CD4-positive, alpha-beta T cell (primary cell): ENCODE data around the gene SIX2. TPM values are rescaled to one million over a fixed set of nuclear protein-coding genes. Genes with fewer than 3 reads are reported as not detected.

ENCODE experiments used
- ATAC-seq: fragments of 200-7000 bp; cut with Tn5 transposase; one replicate; pipeline ENCODE4 v1.10.0; 2022; ENCODE audit warnings: mild to moderate bottlenecking; ENCODE audit not compliant: poor library complexity
- CTCF ChIA-PET: fragments of 350-600 bp; sonication (Branson Sonifier 250); formaldehyde crosslinking; loops from one replicate; lab custom pipeline; 2021; ENCODE audit warnings: antibody characterized with exemption, inconsistent platforms; lab: Charles Lee
- POLR2A ChIA-PET: fragments of 350-600 bp; sonication (Branson Sonifier 250); formaldehyde crosslinking; loops from one replicate; lab custom pipeline; 2021; ENCODE audit warnings: antibody characterized with exemption, inconsistent platforms; lab: Charles Lee
- DNase-seq, 14 experiments: peaks; one replicate each; pipeline ENCODE4 v3.0.0-alpha.2; 2013 to 2020; ENCODE audit warnings: mixed read lengths in 2 of 14
- H3K27ac ChIP-seq, 2 donors: one replicate each; pipeline versions ENCODE4 v1.5.1 to v1.7.0; 2013; ENCODE audit warnings: low read length in 2 of 2, low read depth in 1 of 2, mild to moderate bottlenecking in 1 of 2
- H3K27me3 ChIP-seq, 2 experiments: 1 replicate in 1 of 2; 2 replicates in 1 of 2; pipeline versions ENCODE4 v1.6.1 to v1.7.0; 2013; ENCODE audit warnings: low read length in 2 of 2, control low read depth in 1 of 2, mild to moderate bottlenecking in 1 of 2, moderate library complexity in 1 of 2; ENCODE audit not compliant: insufficient read depth in 2 of 2, control insufficient read depth in 1 of 2
- H3K36me3 ChIP-seq: one replicate; pipeline ENCODE4 v1.6.1; 2013; ENCODE audit warnings: low read length, control low read depth; ENCODE audit not compliant: insufficient read depth
- H3K4me1 ChIP-seq: one replicate; pipeline ENCODE4 v1.6.1; 2013; ENCODE audit warnings: low read length, control low read depth; ENCODE audit not compliant: insufficient read depth
- H3K4me3 ChIP-seq: one replicate; pipeline ENCODE4 v1.5.1; 2013; ENCODE audit warnings: mild to moderate bottlenecking, low read length, moderate library complexity
- H3K9me3 ChIP-seq, 2 experiments: 1 replicate in 1 of 2; 2 replicates in 1 of 2; pipeline versions ENCODE4 v1.6.1 to v1.7.0; 2013; ENCODE audit warnings: low read length in 2 of 2, mild to moderate bottlenecking in 2 of 2, control low read depth in 1 of 2, moderate library complexity in 1 of 2; ENCODE audit not compliant: control insufficient read depth in 1 of 2, insufficient read depth in 1 of 2
- H3K27ac Mint-ChIP-seq: one replicate; pipeline ENCODE4 v1.8.0; 2020; ENCODE audit warnings: mixed read lengths
- H3K27me3 Mint-ChIP-seq: one replicate; pipeline ENCODE4 v1.8.0; 2021; ENCODE audit warnings: mixed read lengths
- H3K36me3 Mint-ChIP-seq: one replicate; pipeline ENCODE4 v1.8.0; 2021; ENCODE audit warnings: low read depth, mixed read lengths
- H3K4me1 Mint-ChIP-seq: one replicate; pipeline ENCODE4 v1.8.0; 2021; ENCODE audit warnings: low read depth, mixed read lengths
- H3K4me3 Mint-ChIP-seq: one replicate; pipeline ENCODE4 v1.8.0; 2020; ENCODE audit warnings: mild to moderate bottlenecking, mixed read lengths
- H3K9me3 Mint-ChIP-seq: one replicate; pipeline ENCODE4 v1.8.0; 2020; ENCODE audit warnings: mixed read lengths
- CTCF ChIP-seq: fragments of 200-600 bp; IDR thresholded peaks from one replicate; pipeline ENCODE4 v1.8.0; 2022; ENCODE audit warnings: antibody characterized with exemption, mild to moderate bottlenecking
- intact Hi-C, 2 experiments: fragments of 100-400 bp; cut with DNase I in 1 of 2; cut with micrococcal nuclease in 1 of 2; formaldehyde crosslinking; loops; one replicate each; pipeline versions ENCODE4 v1.15.1 to v1.9.0; 2023 to 2025; cut with DNase I, micrococcal nuclease
- total RNA-seq, 174 experiments: library from RNA in 2 of 174; stranded (reverse) in 2 of 174; gene quantifications; one replicate each; pipeline ENCODE4 v1.2.3 and lab custom pipeline; 2021 to 2026

SIX2 gene
- total RNA-seq, 2 experiments from 2014 or later, result not detected

- no peak overlapping the region for H3K27ac Mint-ChIP-seq
- peak overlapping the region; percentile 31 for H3K4me3 ChIP-seq
These were observed 739 bp downstream of the SIX2 start for GRCh38 chr2:45008296-45009129.

GRCh38 chr2:45007961-45008295 is 1.3 kb downstream of the SIX2 start:
- intact Hi-C loops, result no loop called here
- DNase-seq, result no peak
- ChIA-PET POLR2A (no interaction called here), CTCF (no interaction called here)
- Histone ChIP-seq H3K4me3 (no peak overlapping the region), H3K27ac (no peak overlapping the region), H3K27me3 (peaks cover 85 to 94% of the 10 kb centered on the region in 2 experiments), H3K4me1 (peaks cover 34% of the 10 kb centered on the region), H3K36me3 (no peaks in the 10 kb centered on the region), H3K9me3 (peaks cover 0 to 39% of the 10 kb centered on the region in 2 experiments)
- peak overlapping the region; percentile 60 for H3K4me3 Mint-ChIP-seq
- H3K27ac Mint-ChIP-seq, result no peak overlapping the region
- no peak for TF ChIP-seq CTCF
- peaks cover 80% of the 10 kb centered on the region for H3K27me3 Mint-ChIP-seq
- H3K36me3 Mint-ChIP-seq, result no peaks in the 10 kb centered on the region
- peaks cover 31% of the 10 kb centered on the region for H3K4me1 Mint-ChIP-seq
- H3K9me3 Mint-ChIP-seq, result no peaks in the 10 kb centered on the region
- no peak for ATAC-seq

More at GRCh38 chr2:45008296-45009129, 739 bp downstream of the SIX2 start:
- ChIA-PET POLR2A (no interaction called here), CTCF (no interaction called here)
- Mint-ChIP-seq H3K36me3 (no peaks in the 10 kb centered on the region), H3K27me3 (peaks cover 75% of the 10 kb centered on the region), H3K4me3 (peak overlapping the region; percentile 60), H3K4me1 (peaks cover 25% of the 10 kb centered on the region), H3K9me3 (no peaks in the 10 kb centered on the region)
- no peak for TF ChIP-seq CTCF
- Histone ChIP-seq H3K4me1 (peaks cover 38% of the 10 kb centered on the region), H3K27ac (no peak overlapping the region), H3K36me3 (no peaks in the 10 kb centered on the region), H3K9me3 (peaks cover 0 to 43% of the 10 kb centered on the region in 2 experiments), H3K27me3 (peaks cover 85 to 94% of the 10 kb centered on the region in 2 experiments)
- ATAC-seq (no peak), DNase-seq (no peak)
- intact Hi-C loops, result no loop called here

- ATAC-seq, result no peak
These were observed 2.3 kb downstream of the SIX2 start for GRCh38 chr2:45006942-45007287.

More at GRCh38 chr2:45006942-45007287, 2.3 kb downstream of the SIX2 start:
- no peaks in the 10 kb centered on the region for H3K36me3 Mint-ChIP-seq
- intact Hi-C loops, result no loop called here
- no peak overlapping the region for H3K4me3 Mint-ChIP-seq
- H3K27me3 Mint-ChIP-seq, result peaks cover 79% of the 10 kb centered on the region
- Histone ChIP-seq H3K9me3 (peaks cover 0 to 35% of the 10 kb centered on the region in 2 experiments), H3K27me3 (peaks cover 86 to 93% of the 10 kb centered on the region in 2 experiments), H3K36me3 (no peaks in the 10 kb centered on the region), H3K4me3 (no peak overlapping the region), H3K27ac (no peak overlapping the region), H3K4me1 (peaks cover 36% of the 10 kb centered on the region)
- peaks cover 38% of the 10 kb centered on the region for H3K4me1 Mint-ChIP-seq
- TF ChIP-seq CTCF, result no peak
- no peaks in the 10 kb centered on the region for H3K9me3 Mint-ChIP-seq
- ChIA-PET POLR2A (no interaction called here), CTCF (no interaction called here)
- no peak overlapping the region for H3K27ac Mint-ChIP-seq
- no peak for DNase-seq
